GM19372 (cell line): ENCODE results near the gene GAL3ST2.
A peak's percentile ranks its signal among the peaks of the same experiment; 100 is the strongest.
"Not testable (repeated sequence)": the region's sequence is repeated elsewhere in the genome, so short reads cannot be mapped to it uniquely, and the experiment has no call there.

Experiments used
- ATAC-seq: cut with Tn5 transposase; IDR thresholded peaks from one replicate; pipeline ENCODE4 v1.9.1; 2021; ENCODE audit warnings: mild to moderate bottlenecking, low read depth, moderate library complexity; ENCODE audit not compliant: unreplicated experiment

The GAL3ST2 gene

GRCh38 chr2:241788572-241788971 is 11.9 kb downstream of the GAL3ST2 start:
- ATAC-seq: no peak

- ATAC-seq: not testable (repeated sequence)
These were observed 14.8 kb downstream of the GAL3ST2 start for GRCh38 chr2:241791385-241791784.

GRCh38 chr2:241793385-241793784 is 16.8 kb downstream of the GAL3ST2 start:
- no peak for ATAC-seq

- no peak for ATAC-seq
These were observed 17.7 kb downstream of the GAL3ST2 start for GRCh38 chr2:241794250-241794823.

GRCh38 chr2:241795021-241795999 is 18.7 kb downstream of the GAL3ST2 start:
- ATAC-seq: no peak

- no peak for ATAC-seq
These were observed 19.6 kb downstream of the GAL3ST2 start for GRCh38 chr2:241796209-241796608.

- no peak for ATAC-seq
These were observed 20.1 kb downstream of the GAL3ST2 start for GRCh38 chr2:241796610-241797138.

GRCh38 chr2:241797441-241798080 is 20.9 kb downstream of the GAL3ST2 start:
- ATAC-seq: no peak

GRCh38 chr2:241798081-241798630 is 21.5 kb downstream of the GAL3ST2 start:
- no peak for ATAC-seq

GRCh38 chr2:241798631-241799521 is 22.3 kb downstream of the GAL3ST2 start:
- ATAC-seq: no peak

GRCh38 chr2:241799522-241800197 is 23.0 kb downstream of the GAL3ST2 start:
- ATAC-seq: no peak

- ATAC-seq: not testable (repeated sequence)
These were observed 23.7 kb downstream of the GAL3ST2 start for GRCh38 chr2:241800198-241800903.

- no peak for ATAC-seq
These were observed 25.2 kb downstream of the GAL3ST2 start for GRCh38 chr2:241801611-241802420.

- ATAC-seq: no peak
These were observed 26.0 kb downstream of the GAL3ST2 start for GRCh38 chr2:241802421-241803318.

GRCh38 chr2:241803387-241804325 is 27.0 kb downstream of the GAL3ST2 start:
- ATAC-seq: peak; percentile 59
